Measurements from ENCODE around the gene CEMIP.
A peak's percentile ranks its signal among the peaks of the same experiment; 100 is the strongest.

Gene CEMIP

GRCh38 chr15:80850941-80851451, 71.8 kb downstream of the CEMIP start:
- DNase-seq, result no peak

DNA sequence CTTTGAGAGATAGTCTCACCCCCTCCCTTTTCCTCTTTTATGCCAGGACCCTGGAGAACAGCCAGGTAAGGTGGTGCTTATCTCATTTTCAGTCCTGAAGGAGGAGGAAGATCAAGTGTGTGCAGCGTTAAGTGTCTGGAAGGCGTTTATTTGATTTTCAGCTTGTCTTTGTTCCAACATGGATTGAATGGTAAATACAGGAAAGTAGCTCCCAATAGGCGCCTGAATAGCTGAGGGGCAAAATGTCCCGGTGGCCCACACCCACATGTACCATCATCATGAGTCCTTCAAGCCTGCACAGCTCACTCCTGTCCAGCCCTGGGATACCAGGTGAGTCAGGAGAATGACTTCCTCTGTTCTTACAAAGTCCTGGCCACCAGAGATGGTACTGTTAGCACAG, 73.5 kb downstream of the CEMIP start:
- DNase-seq, result no peak

GRCh38 chr15:80854104-80854503, 74.9 kb downstream of the CEMIP start:
- DNase-seq, result no peak

DNA sequence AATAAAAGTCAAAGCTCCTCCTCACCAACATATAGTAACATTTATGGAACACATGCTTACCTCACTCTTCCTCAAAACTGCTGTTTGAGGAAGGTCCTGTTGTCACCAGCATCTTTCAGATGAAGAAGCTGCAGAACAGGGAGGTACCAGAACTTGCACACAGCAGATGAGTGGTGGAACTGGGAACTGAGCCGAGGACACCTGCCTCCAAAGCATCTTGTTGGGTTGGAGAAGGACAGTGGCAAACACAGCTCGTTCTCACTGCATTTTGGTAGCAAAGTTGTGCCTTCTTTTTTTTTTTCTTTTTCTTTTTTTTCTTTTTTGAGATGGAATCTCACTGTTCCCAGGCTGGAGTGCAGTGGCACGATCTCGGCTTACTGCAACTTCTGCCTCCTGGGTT, 76.0 kb downstream of the CEMIP start:
- DNase-seq, result no peak

DNA sequence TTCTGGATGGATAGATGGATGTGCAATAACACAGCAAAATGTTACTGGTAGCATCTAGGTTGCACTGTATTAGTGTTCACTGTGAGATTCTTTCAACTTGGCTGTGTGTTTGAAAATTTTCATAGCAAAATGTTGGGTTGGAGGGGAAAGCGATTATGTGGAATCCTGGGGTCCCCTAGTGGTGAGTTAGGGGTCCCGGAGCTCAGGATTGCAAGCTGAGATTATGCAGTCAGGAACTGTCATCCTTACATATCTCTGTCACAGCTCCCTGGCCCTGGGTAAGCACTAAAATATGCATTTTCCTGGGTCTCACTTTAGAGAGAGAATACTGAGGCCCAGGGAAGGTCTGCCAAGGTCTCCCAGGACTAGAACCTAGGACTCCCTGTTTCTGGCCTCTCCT, 77.2 kb downstream of the CEMIP start:
- DNase-seq, result no peak

DNA sequence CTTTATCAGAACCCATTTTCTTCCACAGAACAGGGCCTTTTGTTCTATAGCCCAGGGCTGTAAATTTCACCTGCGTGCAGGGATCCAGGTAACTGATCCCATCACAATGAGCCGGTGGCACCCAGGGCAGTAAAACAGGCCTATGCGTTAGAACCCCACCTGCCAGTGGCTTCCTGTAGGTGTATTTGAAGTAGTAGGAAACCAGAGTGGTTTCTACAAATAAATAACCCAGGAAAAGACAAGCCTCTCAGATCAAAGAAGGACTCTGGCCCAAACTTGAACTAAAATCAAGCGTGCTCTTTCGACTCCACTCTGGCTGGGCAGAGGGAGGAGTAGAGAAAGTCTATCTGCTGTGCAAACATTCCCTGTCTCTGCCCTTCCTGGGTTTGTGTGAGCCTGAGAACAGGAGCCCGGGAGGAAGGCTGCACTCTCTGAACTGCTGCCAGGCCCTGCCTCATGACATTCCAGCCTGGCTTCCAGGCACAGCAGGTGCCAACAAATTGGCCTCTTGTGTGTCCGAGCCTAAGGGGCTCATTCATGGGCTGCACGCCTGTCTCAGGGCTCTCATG, 77.7 kb downstream of the CEMIP start:
- DNase-seq, result no peak

GRCh38 chr15:80861731-80862170, 82.6 kb downstream of the CEMIP start:
- DNase-seq, result no peak

- no peak for DNase-seq
Measured at GRCh38 chr15:80864666-80865065, 85.5 kb downstream of the CEMIP start.

DNA sequence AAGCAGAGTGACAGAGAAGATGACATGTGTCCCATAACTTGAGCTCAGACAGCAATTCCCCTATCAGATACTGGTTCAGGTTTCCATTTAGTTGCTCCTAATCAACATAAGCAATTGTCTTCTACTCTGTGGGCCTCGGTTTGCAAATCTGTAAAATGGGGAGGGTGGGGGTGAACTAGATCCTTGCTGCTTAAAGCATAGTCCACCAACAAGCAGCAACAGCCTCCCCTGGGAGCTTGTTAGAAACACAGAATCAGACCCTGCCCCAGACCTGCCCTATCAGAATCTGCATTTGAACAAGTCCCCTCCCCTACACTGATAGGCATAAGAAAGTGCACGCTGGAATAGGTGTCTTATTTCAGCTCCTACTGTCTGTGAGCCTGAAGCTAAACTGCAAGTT, 87.8 kb downstream of the CEMIP start:
- DNase-seq, result no peak

DNA sequence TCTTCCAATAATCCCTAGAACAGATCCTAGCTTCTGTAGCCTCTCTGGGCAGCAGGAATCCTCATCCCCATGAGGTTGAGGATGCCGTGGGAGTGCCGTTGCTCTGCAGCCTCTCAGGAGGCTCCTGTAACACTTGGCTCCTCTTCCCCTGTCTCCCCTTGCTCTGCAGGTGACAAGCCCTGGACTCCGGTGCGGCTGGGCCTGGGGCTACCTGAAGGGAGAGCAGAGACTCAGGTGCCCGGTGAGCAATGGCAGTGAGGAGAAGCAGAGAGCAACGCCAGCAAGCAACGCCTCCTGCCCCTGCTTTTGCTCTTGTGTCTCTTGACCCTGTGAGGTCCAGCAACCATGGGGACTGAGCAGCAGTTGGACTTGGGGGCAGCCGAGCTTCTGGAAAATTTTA, 91.2 kb downstream of the CEMIP start:
- DNase-seq, result no peak

- no peak for DNase-seq
Measured at GRCh38 chr15:80870893-80871292, 91.7 kb downstream of the CEMIP start.

DNA sequence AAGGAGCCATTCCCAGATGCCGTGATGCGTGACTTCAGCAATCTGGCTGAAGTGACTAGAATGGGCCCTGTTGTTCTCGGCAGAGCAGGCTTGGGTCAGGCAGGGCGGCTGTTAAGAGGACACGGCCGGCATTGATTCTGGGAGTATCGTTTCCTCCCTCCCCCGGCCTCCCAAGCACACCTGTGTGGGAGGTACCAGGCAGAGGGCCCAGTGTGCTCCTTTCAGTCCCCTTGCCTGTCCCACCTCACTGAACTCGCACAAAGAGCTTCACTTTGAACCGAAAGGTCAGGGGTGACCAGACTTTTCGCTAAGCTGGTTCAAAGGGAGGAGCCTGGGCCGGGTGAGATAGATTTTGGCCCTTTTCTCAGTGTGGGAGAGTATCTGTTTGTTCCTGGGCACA, 92.7 kb downstream of the CEMIP start:
- DNase-seq, result no peak

- DNase-seq, result no peak
Measured at GRCh38 chr15:80873366-80873952, 94.3 kb downstream of the CEMIP start.

DNA sequence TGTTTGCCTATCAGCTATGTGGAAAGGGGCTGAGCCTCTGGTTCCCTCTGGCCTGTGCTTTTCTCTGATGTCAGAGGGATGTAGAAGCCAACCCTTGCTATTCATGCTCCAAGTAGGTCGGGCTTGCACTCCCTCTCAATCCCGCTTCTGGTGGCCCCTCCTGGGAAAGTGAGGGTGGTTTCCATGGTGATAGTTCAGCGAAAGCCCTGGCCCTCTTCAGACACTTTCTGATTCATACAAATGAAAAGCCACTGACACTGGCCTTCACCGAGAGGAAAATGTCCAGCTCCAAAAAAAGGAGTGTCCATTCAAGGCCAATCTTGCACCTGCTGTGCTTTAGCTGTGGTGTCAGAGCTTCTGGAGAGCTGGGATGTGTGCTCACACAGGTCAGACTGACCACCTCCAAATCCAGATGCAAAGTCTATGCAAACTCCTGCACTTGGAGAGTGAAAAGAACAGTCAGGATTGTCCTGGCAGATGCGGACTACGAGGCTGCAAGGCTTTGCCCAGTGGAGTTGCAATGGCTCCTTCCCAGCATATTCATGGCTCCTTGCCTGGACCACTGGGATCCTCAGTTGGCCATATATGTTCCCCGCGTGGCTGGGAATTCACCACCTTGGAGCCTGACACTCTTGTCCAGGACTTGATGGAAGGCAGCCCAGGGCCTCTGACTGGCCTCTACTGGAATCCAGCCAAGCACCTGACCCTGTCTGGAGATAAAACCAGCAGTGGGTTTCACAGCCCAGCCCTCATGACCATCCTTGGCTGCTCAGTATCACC, 96.6 kb downstream of the CEMIP start:
- no peak for DNase-seq

GRCh38 chr15:80876348-80876674, 97.1 kb downstream of the CEMIP start:
- no peak for DNase-seq

GRCh38 chr15:80878242-80878866, 99.2 kb downstream of the CEMIP start:
- peak; percentile 36 to 74 (median 54) for DNase-seq

DNA sequence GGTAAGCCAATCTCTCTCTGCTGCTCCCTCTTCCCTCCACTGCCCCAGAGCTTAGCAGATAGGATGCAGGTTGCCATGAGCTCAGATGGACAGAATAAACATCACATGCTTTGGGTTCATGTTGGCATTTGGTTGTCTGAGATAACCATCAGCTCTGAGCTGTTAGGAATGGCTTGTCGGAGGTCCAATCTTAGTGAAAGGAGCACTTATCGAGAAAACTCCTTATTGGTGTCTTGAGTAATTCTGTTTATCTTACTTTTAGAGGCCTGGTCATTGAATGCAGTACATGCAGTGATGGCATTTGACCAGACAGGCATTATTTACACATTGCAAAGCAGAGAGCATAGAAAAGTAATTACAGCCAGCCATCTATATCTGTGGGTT, 99.7 kb downstream of the CEMIP start:
- no peak for DNase-seq

DNA sequence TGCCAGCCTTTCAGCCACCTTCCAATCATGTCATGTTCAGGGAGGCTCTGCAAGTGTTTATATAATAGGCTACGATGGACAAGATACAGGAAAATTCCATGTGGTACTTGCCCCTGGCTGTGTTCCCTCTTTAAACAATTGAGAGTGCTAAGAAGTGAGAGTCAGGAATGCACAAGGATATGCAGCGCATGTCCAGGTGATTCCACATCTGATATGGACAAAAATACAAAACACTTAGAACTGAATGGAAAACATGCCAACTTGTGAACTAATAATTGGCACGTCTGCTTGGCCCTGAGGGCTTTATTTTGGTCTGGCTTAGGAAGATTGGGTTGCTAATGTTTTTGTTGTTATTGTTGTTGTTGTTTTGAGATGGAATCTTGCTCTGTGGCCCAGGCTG, 100.9 kb downstream of the CEMIP start:
- no peak for DNase-seq

- no peak for DNase-seq
Measured at GRCh38 chr15:80883641-80884040, 104.5 kb downstream of the CEMIP start.

GRCh38 chr15:80885016-80885579, 105.9 kb downstream of the CEMIP start:
- no peak for DNase-seq

GRCh38 chr15:80887148-80887547, 108.0 kb downstream of the CEMIP start:
- no peak for DNase-seq

DNA sequence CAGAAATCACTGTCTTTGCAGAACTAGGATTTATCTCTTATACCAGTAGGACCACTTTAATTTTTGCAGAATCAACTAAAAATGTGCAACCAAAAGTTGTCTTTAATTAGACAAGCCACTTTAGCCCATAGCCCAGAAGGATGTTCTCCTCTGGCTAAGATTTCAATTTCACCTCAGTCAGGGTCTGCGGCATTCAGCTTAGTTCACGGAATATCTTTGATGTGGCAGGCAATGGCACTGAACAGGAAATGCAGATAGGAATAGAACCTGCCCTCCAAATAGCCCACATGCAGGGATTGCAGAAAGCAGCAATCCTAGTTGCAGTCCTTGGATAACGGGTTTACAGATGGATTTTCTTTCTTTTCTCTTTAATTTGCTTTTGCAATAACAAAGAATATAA, 109.7 kb downstream of the CEMIP start:
- no peak for DNase-seq

DNA sequence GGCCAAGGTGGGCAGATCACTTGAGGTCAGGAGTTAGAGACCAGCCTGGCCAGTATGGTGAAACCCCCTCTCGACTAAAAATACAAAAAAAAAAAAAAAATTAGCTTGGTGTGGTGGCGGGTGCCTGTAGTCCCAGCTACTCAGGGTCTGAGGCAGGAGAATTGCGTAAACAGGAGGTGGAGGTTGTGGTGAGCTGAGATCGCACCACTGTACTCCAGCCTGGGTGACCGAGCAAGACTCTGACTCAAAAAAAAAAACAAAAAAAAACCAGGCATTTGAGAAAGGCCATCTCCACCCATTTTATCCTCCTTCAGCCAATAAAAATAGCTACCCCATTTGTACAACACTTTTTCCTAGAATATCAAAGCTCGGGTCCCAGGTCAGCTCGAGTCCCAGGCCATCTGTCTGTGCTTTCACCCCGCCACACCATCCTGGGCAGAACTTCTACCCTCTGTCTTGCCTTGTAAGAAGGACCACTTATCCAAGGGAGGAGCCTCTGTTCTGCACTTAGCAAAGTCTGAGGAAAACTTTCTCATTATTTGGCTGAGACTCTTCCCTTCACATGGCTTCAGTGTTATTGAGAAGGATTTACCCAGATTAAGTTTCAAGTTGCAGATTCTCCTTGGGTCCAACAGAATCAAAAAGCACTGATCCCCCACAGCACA, 111.3 kb downstream of the CEMIP start:
- DNase-seq, result no peak
